Activated CD8-positive, alpha-beta T cell treated with anti-CD3 and anti-CD28 coated beads for 36 hours (primary cell): ENCODE data around the gene SYNE2. TPM values are rescaled to one million over a fixed set of nuclear protein-coding genes. Genes with fewer than 3 reads are reported as not detected.

Experiments
- ATAC-seq: fragments of 200-7000 bp; cut with Tn5 transposase; one replicate; pipeline ENCODE4 v1.10.0; 2021; ENCODE audit warnings: mild to moderate bottlenecking, moderate library complexity
- CTCF ChIA-PET: fragments of 350-600 bp; sonication (Branson Sonifier 250); formaldehyde crosslinking; loops from one replicate; lab custom pipeline; 2021; ENCODE audit warnings: antibody characterized with exemption; lab: Charles Lee
- POLR2A ChIA-PET: fragments of 350-600 bp; sonication (Branson Sonifier 250); formaldehyde crosslinking; loops from one replicate; lab custom pipeline; 2021; ENCODE audit warnings: antibody characterized with exemption; lab: Charles Lee
- DNase-seq: peaks from one replicate; pipeline ENCODE4 v3.0.0-alpha.2; 2020
- H3K27ac Mint-ChIP-seq: one replicate; pipeline ENCODE4 v1.8.0; 2021; ENCODE audit warnings: mild to moderate bottlenecking, mixed read lengths
- H3K27me3 Mint-ChIP-seq: one replicate; pipeline ENCODE4 v1.8.0; 2021; ENCODE audit warnings: mixed read lengths
- H3K36me3 Mint-ChIP-seq: one replicate; pipeline ENCODE4 v1.8.0; 2021; ENCODE audit warnings: low read depth, mixed read lengths
- H3K4me1 Mint-ChIP-seq: one replicate; pipeline ENCODE4 v1.8.0; 2021; ENCODE audit warnings: low read depth, mixed read lengths
- H3K4me3 Mint-ChIP-seq: one replicate; pipeline ENCODE4 v1.8.0; 2021; ENCODE audit warnings: mild to moderate bottlenecking, moderate library complexity, mixed read lengths
- H3K9me3 Mint-ChIP-seq: one replicate; pipeline ENCODE4 v1.8.0; 2021; ENCODE audit warnings: mixed read lengths
- intact Hi-C: fragments of 100-400 bp; cut with micrococcal nuclease; formaldehyde crosslinking; loops from one replicate; pipeline ENCODE4 v1.10.0; 2022
- total RNA-seq, 2 experiments: library from RNA; stranded (reverse); gene quantifications; one replicate each; pipeline ENCODE4 v1.2.3, GENCODE V29; 2021
- TF ChIP-seq, protein P1 (sequence below): fragments of 200-600 bp; IDR thresholded peaks from one replicate; pipeline ENCODE4 v1.8.0; 2022; ENCODE audit warnings: antibody characterized with exemption, mild to moderate bottlenecking

Gene SYNE2
- total RNA-seq, 2 experiments from 2014 or later: 28.1 to 29.0 TPM

GRCh38 chr14:63926641-63927040 is 73.8 kb downstream of the SYNE2 start:
- Mint-ChIP-seq H3K36me3 (peaks cover 24% of the 10 kb centered on the region), H3K27me3 (no peaks in the 10 kb centered on the region), H3K9me3 (no peaks in the 10 kb centered on the region), H3K4me1 (peaks cover 14% of the 10 kb centered on the region), H3K4me3 (no peak overlapping the region), H3K27ac (no peak overlapping the region)
- intact Hi-C loops: no loop called here
- ChIA-PET POLR2A (no interaction called here), CTCF (interaction anchor here (1.2 to 1.6 kb wide), 2 partner anchors 9 to 18 kb away, joined by 3 read pairs; no protein-coding TSS in a partner anchor)
- TF ChIP-seq, protein P1, sequence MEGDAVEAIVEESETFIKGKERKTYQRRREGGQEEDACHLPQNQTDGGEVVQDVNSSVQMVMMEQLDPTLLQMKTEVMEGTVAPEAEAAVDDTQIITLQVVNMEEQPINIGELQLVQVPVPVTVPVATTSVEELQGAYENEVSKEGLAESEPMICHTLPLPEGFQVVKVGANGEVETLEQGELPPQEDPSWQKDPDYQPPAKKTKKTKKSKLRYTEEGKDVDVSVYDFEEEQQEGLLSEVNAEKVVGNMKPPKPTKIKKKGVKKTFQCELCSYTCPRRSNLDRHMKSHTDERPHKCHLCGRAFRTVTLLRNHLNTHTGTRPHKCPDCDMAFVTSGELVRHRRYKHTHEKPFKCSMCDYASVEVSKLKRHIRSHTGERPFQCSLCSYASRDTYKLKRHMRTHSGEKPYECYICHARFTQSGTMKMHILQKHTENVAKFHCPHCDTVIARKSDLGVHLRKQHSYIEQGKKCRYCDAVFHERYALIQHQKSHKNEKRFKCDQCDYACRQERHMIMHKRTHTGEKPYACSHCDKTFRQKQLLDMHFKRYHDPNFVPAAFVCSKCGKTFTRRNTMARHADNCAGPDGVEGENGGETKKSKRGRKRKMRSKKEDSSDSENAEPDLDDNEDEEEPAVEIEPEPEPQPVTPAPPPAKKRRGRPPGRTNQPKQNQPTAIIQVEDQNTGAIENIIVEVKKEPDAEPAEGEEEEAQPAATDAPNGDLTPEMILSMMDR: no peak
- DNase-seq (no peak), ATAC-seq (peak; percentile 30)

GRCh38 chr14:63928744-63929174 is 76.0 kb downstream of the SYNE2 start:
- TF ChIP-seq, protein P1: no peak
- no peaks in the 10 kb centered on the region for H3K9me3 Mint-ChIP-seq
- ChIA-PET POLR2A (interaction anchor here (1.1 kb wide), 1 partner anchor 11 kb away, joined by 3 read pairs; no protein-coding TSS in a partner anchor), CTCF (interaction anchor here (0.8 to 1.2 kb wide), 2 partner anchors 10 to 12 kb away, joined by 3 read pairs; no protein-coding TSS in a partner anchor)
- H3K27ac Mint-ChIP-seq: no peak overlapping the region
- intact Hi-C loops: no loop called here
- no peak for DNase-seq
- H3K4me3 Mint-ChIP-seq: no peak overlapping the region
- peaks cover 20% of the 10 kb centered on the region for H3K36me3 Mint-ChIP-seq
- no peaks in the 10 kb centered on the region for H3K27me3 Mint-ChIP-seq
- peaks cover 19% of the 10 kb centered on the region for H3K4me1 Mint-ChIP-seq
- ATAC-seq: no peak

DNA sequence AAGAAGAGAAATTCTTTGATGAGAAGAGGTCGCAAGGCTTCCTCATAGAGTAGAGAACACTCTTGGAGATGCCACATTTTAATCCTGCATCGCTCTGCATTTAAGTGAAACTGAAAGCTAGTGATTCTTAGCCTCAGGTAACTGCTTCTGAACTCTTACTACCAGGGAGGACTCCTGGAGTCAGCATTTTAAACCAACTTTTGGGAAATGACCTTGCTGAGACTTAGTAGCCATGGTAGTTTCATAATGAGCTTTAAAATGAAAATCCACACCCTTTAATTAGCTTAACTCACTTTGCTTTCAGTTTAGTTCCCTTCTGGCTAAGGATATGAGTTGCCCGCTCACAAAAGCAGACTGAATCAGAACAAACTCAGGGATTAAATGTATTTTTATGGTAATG is 80.3 kb downstream of the SYNE2 start:
- CTCF ChIA-PET: interaction anchor here (1.3 kb wide), 1 partner anchor 371 kb away, joined by 3 read pairs; no protein-coding TSS in a partner anchor
- no peak overlapping the region for H3K4me3 Mint-ChIP-seq
- TF ChIP-seq, protein P1: no peak
- H3K4me1 Mint-ChIP-seq: peaks cover 16% of the 10 kb centered on the region
- POLR2A ChIA-PET: interaction anchor here (1.6 kb wide), 1 partner anchor 10 kb away, joined by 4 read pairs; no protein-coding TSS in a partner anchor
- peaks cover 3% of the 10 kb centered on the region for H3K36me3 Mint-ChIP-seq
- no peaks in the 10 kb centered on the region for H3K9me3 Mint-ChIP-seq
- H3K27ac Mint-ChIP-seq: no peak overlapping the region
- intact Hi-C loops: no loop called here
- ATAC-seq: peak; percentile 83
- no peaks in the 10 kb centered on the region for H3K27me3 Mint-ChIP-seq
- no peak for DNase-seq

GRCh38 chr14:63933711-63934110 is 80.9 kb downstream of the SYNE2 start:
- Mint-ChIP-seq H3K27me3 (no peaks in the 10 kb centered on the region), H3K4me3 (no peak overlapping the region), H3K27ac (no peak overlapping the region), H3K9me3 (no peaks in the 10 kb centered on the region), H3K4me1 (peaks cover 16% of the 10 kb centered on the region), H3K36me3 (peaks cover 3% of the 10 kb centered on the region)
- ATAC-seq (no peak), DNase-seq (no peak)
- intact Hi-C loops: no loop called here
- TF ChIP-seq, protein P1: no peak
- CTCF ChIA-PET: interaction anchor here (1.3 kb wide), 1 partner anchor 370 kb away, joined by 3 read pairs; no protein-coding TSS in a partner anchor
- POLR2A ChIA-PET: interaction anchor here (1.6 kb wide), 1 partner anchor 10 kb away, joined by 4 read pairs; no protein-coding TSS in a partner anchor
